HEK293 (cell line): ENCODE data around the gene RIPOR3.

Experiments
- CTCF ChIP-seq: fragments of 450-650 bp; formaldehyde crosslinking; IDR thresholded peaks from 2 replicates; pipeline ENCODE4 v1.5.1; 2016; ENCODE audit warnings: missing biosample characterization, missing genetic modification characterization
- PBX3 ChIP-seq: sonication (generic); formaldehyde crosslinking; IDR thresholded peaks from 2 replicates; pipeline ENCODE4 v1.8.1; 2022; ENCODE audit warnings: mild to moderate bottlenecking, moderate library complexity, missing genetic modification reagents
- REST ChIP-seq: fragments of 450-650 bp; formaldehyde crosslinking; IDR thresholded peaks from 2 replicates; pipeline ENCODE4 v1.5.1; 2016; ENCODE audit warnings: missing biosample characterization, missing genetic modification characterization
- TSHZ1 ChIP-seq: fragments of 450-650 bp; formaldehyde crosslinking; IDR thresholded peaks from 2 replicates; pipeline ENCODE4 v1.5.1; 2016; ENCODE audit warnings: missing biosample characterization, missing genetic modification characterization, borderline replicate concordance
- ZBTB20 ChIP-seq: fragments of 450-650 bp; formaldehyde crosslinking; IDR thresholded peaks from 2 replicates; pipeline ENCODE4 v1.5.1; 2016; ENCODE audit warnings: missing biosample characterization, missing genetic modification characterization
- ZBTB26 ChIP-seq: fragments of 450-650 bp; formaldehyde crosslinking; optimal IDR thresholded peaks from 2 replicates; pipeline ENCODE3; 2016; ENCODE audit warnings: missing biosample characterization, mild to moderate bottlenecking, missing genetic modification characterization
- ZBTB49 ChIP-seq: fragments of 450-650 bp; formaldehyde crosslinking; IDR thresholded peaks from 2 replicates; pipeline ENCODE4 v1.5.1; 2016; ENCODE audit warnings: missing biosample characterization, missing genetic modification characterization, low read depth
- ZFP37 ChIP-seq: fragments of 450-650 bp; formaldehyde crosslinking; IDR thresholded peaks from 2 replicates; pipeline ENCODE4 v1.5.1; 2016; ENCODE audit warnings: missing biosample characterization, missing genetic modification characterization
- ZSCAN16 ChIP-seq: fragments of 450-650 bp; formaldehyde crosslinking; IDR thresholded peaks from 2 replicates; pipeline ENCODE4 v1.5.1; 2016; ENCODE audit warnings: missing biosample characterization, missing genetic modification characterization

- TF ChIP-seq CTCF (tag by site-specific recombination), result no peak
- TF ChIP-seq ZBTB20, result no peak
- TF ChIP-seq ZFP37 (tag by site-specific recombination), result no peak
- TF ChIP-seq ZSCAN16 (tag by site-specific recombination), result no peak
- TF ChIP-seq PBX3 (CRISPR knock-in tag), result no peak
- no peak for TF ChIP-seq ZBTB26
- no peak for TF ChIP-seq ZBTB49 (tag by site-specific recombination)
- no peak for TF ChIP-seq TSHZ1
- no peak for TF ChIP-seq REST
These were observed 27.1 kb downstream of the RIPOR3 start for GRCh38 chr20:50664254-50664653.
